HepG2 (cell line): Measurements from ENCODE around the gene MAGT1. TPM values are rescaled to one million over a fixed set of nuclear protein-coding genes. Genes with fewer than 3 reads are reported as not detected.
A peak's percentile ranks its signal among the peaks of the same experiment; 100 is the strongest.

Source experiments
- ATRX ChIP-seq: sonication (generic); formaldehyde crosslinking; IDR thresholded peaks from 2 replicates; pipeline ENCODE4 v1.4.0; 2020; ENCODE audit warnings: missing genetic modification reagents, borderline replicate concordance
- CBX2 ChIP-seq, 2 experiments: fragments of 200-600 bp in 1 of 2; sonication (generic); formaldehyde crosslinking in 1 of 2; IDR thresholded peaks; 2 replicates each; pipeline versions ENCODE4 v1.7.0 to v1.8.1; 2018 to 2022; ENCODE audit warnings: low read depth in 2 of 2, low read length in 1 of 2, mild to moderate bottlenecking in 1 of 2, missing genetic modification reagents in 1 of 2
- POGK ChIP-seq: sonication (generic); formaldehyde crosslinking; conservative IDR thresholded peaks from 2 replicates; pipeline ENCODE4 v1.8.0; 2022; ENCODE audit warnings: mild to moderate bottlenecking, moderate library complexity, missing genetic modification reagents
- RXRA ChIP-seq: sonication (generic); formaldehyde crosslinking; IDR thresholded peaks from 2 replicates; pipeline ENCODE4 v1.5.1; 2020; ENCODE audit warnings: missing genetic modification reagents
- TBX3 ChIP-seq: fragments of 450-650 bp; IDR thresholded peaks from 2 replicates; pipeline ENCODE4 v1.6.1; 2017; ENCODE audit warnings: antibody characterized with exemption, mild to moderate bottlenecking, inconsistent platforms, borderline replicate concordance
- ZIK1 ChIP-seq: sonication (generic); formaldehyde crosslinking; IDR thresholded peaks from 2 replicates; pipeline ENCODE4 v1.5.0; 2020; ENCODE audit warnings: mild to moderate bottlenecking, low read depth, missing genetic modification reagents, borderline replicate concordance
- ZNF292 ChIP-seq: sonication (generic); formaldehyde crosslinking; IDR thresholded peaks from 2 replicates; pipeline ENCODE4 v1.8.1; 2022; ENCODE audit warnings: mild to moderate bottlenecking, low read depth, missing genetic modification reagents, borderline replicate concordance
- ZNF350 ChIP-seq: sonication (generic); formaldehyde crosslinking; IDR thresholded peaks from 2 replicates; pipeline ENCODE4 v1.4.0; 2020; ENCODE audit warnings: mild to moderate bottlenecking, low read depth, missing genetic modification reagents, borderline replicate concordance
- ZNF660 ChIP-seq: sonication (generic); formaldehyde crosslinking; IDR thresholded peaks from 2 replicates; pipeline ENCODE4 v1.5.1; 2020; ENCODE audit warnings: mild to moderate bottlenecking, low read depth, missing genetic modification reagents, borderline replicate concordance
- ZNF709 ChIP-seq: sonication (generic); formaldehyde crosslinking; IDR thresholded peaks from 2 replicates; pipeline ENCODE4 v1.5.0; 2020; ENCODE audit warnings: mild to moderate bottlenecking, missing genetic modification reagents
- polyA plus RNA-seq, 8 experiments: library from polyadenylated mRNA; depleted of rRNA in 3 of 8; stranded (reverse) in 7 of 8; unstranded in 1 of 8; fragments of >200 nt; fragmentation: Illumina TruSeq in 4 of 8; extraction: Trizol in 4 of 8; gene quantifications; 2 replicates each; pipeline versions ENCODE4 v1.2.1 to v1.2.3, GENCODE V29; 2011 to 2016; ENCODE audit warnings: low read depth in 4 of 8, missing spikeins in 1 of 8, mixed read lengths in 1 of 8; ENCODE audit not compliant: insufficient read depth in 1 of 8
- total RNA-seq, 5 experiments: library from RNA; depleted of rRNA; stranded (reverse); fragments of >200 nt; fragmentation: Illumina TruSeq; extraction: Trizol; gene quantifications; 2 replicates each; pipeline ENCODE4 v1.2.3, GENCODE V29; 2016; ENCODE audit warnings: low read depth in 1 of 5
- TF ChIP-seq, protein P1 (sequence below), 2 experiments: sonication (generic) in 1 of 2; formaldehyde crosslinking in 1 of 2; IDR thresholded peaks; 2 replicates each; pipeline versions ENCODE4 v1.6.1 to v1.9.0; 2014 to 2022; ENCODE audit warnings: antibody characterized with exemption in 1 of 2, borderline replicate concordance in 1 of 2, inconsistent platforms in 1 of 2, low read depth in 1 of 2, missing genetic modification reagents in 1 of 2
- TF ChIP-seq, protein P2 (sequence below): sonication (generic); formaldehyde crosslinking; IDR thresholded peaks from 2 replicates; pipeline ENCODE4 v1.8.1; 2023; ENCODE audit warnings: mild to moderate bottlenecking, missing genetic modification reagents
- TF ChIP-seq, protein P3 (sequence below): sonication (generic); formaldehyde crosslinking; IDR thresholded peaks from 2 replicates; pipeline ENCODE4 v1.8.0; 2022; ENCODE audit warnings: mild to moderate bottlenecking, missing genetic modification reagents, borderline replicate concordance

MAGT1 gene
- total and polyA plus RNA-seq, 2 of the 13 experiments (the other 11 are each of a cell fraction or from before 2014, with no cell fraction given), result 38.0 to 75.0 TPM

DNA sequence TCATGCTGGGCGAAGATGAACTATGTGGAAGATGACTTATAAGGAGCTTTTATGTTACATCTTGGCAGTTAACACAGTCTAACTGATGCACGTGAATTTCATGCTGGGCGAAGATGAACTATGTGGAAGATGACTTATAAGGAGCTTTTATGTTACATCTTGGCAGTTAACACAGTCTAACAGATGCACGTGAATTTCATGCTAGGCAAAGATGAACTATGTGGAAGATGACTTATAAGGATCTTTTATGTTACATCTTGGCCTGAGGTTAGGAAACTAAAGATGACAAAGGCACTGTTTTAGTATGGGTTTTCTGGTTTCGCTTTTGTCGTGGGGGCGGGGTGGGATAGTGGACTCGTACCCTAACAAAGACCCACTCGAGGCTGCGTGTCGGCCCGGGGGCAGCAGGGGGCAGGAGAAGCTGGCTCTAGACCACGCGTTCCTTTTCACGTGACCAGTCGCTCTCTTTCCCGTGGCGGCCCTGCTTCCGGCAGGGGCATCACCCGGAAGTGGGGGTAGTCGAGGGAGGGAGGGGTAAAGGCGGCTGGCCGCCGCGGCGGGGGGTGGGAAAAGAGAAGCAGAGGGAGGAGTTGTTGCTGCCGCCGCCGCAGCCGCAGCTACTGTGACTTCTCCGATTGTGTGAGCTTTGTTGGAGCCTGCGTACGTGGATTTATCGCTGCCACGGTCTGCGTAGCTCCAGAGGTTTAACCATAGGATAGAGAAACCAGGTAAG, 15.0 kb upstream of the MAGT1 start, which contains the start of gene ATP7A (continued):
- TF ChIP-seq, protein P1, sequence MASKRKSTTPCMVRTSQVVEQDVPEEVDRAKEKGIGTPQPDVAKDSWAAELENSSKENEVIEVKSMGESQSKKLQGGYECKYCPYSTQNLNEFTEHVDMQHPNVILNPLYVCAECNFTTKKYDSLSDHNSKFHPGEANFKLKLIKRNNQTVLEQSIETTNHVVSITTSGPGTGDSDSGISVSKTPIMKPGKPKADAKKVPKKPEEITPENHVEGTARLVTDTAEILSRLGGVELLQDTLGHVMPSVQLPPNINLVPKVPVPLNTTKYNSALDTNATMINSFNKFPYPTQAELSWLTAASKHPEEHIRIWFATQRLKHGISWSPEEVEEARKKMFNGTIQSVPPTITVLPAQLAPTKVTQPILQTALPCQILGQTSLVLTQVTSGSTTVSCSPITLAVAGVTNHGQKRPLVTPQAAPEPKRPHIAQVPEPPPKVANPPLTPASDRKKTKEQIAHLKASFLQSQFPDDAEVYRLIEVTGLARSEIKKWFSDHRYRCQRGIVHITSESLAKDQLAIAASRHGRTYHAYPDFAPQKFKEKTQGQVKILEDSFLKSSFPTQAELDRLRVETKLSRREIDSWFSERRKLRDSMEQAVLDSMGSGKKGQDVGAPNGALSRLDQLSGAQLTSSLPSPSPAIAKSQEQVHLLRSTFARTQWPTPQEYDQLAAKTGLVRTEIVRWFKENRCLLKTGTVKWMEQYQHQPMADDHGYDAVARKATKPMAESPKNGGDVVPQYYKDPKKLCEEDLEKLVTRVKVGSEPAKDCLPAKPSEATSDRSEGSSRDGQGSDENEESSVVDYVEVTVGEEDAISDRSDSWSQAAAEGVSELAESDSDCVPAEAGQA (IDR thresholded peaks at IDR 0.05; ENCODE audit: low read depth), result no peak
- TF ChIP-seq, protein P1 (CRISPR knock-in tag; IDR thresholded peaks at IDR 0.05; ENCODE audit: borderline replicate concordance), result no peak
- no peak for TF ChIP-seq ZNF660 (CRISPR knock-in tag)
- no peak for TF ChIP-seq CBX2 (IDR thresholded peaks at IDR 0.05; ENCODE audit: low read depth, low read length)
- TF ChIP-seq CBX2 (CRISPR knock-in tag; IDR thresholded peaks at IDR 0.05; ENCODE audit: low read depth), result no peak
- no peak for TF ChIP-seq ATRX (CRISPR knock-in tag)
- no peak for TF ChIP-seq ZNF709
- 0 out of 2 replicates have a peak, but pooled peaks have one; percentile 48 for TF ChIP-seq RXRA (CRISPR knock-in tag)
- TF ChIP-seq, protein P2, sequence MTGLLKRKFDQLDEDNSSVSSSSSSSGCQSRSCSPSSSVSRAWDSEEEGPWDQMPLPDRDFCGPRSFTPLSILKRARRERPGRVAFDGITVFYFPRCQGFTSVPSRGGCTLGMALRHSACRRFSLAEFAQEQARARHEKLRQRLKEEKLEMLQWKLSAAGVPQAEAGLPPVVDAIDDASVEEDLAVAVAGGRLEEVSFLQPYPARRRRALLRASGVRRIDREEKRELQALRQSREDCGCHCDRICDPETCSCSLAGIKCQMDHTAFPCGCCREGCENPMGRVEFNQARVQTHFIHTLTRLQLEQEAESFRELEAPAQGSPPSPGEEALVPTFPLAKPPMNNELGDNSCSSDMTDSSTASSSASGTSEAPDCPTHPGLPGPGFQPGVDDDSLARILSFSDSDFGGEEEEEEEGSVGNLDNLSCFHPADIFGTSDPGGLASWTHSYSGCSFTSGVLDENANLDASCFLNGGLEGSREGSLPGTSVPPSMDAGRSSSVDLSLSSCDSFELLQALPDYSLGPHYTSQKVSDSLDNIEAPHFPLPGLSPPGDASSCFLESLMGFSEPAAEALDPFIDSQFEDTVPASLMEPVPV (CRISPR knock-in tag), result no peak
- peak; percentile 53; the same call in 1 of the 2 replicates for TF ChIP-seq ZNF350 (CRISPR knock-in tag)
- TF ChIP-seq TBX3, result no peak
- TF ChIP-seq ZNF292 (CRISPR knock-in tag), result no peak
- TF ChIP-seq, protein P3, sequence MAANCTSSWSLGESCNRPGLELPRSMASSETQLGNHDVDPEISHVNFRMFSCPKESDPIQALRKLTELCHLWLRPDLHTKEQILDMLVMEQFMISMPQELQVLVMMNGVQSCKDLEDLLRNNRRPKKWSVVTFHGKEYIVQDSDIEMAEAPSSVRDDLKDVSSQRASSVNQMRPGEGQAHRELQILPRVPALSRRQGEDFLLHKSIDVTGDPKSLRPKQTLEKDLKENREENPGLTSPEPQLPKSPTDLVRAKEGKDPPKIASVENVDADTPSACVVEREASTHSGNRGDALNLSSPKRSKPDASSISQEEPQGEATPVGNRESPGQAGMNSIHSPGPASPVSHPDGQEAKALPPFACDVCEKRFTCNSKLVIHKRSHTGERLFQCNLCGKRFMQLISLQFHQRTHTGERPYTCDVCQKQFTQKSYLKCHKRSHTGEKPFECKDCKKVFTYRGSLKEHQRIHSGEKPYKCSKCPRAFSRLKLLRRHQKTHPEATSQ (CRISPR knock-in tag), result no peak
- TF ChIP-seq ZIK1 (CRISPR knock-in tag), result no peak
- TF ChIP-seq POGK (CRISPR knock-in tag), result no peak
